WTC11 (cell line): Measurements from ENCODE around the gene MIA2.

Experiments used
- CTCF ChIP-seq: fragments of 200-600 bp; IDR thresholded peaks from 2 replicates; pipeline ENCODE4 v1.8.0; 2022; ENCODE audit warnings: antibody characterized with exemption
- JUN ChIP-seq: sonication (generic); formaldehyde crosslinking; IDR thresholded peaks from 2 replicates; pipeline ENCODE4 v1.8.0; 2023; ENCODE audit warnings: mild to moderate bottlenecking, missing genetic modification reagents
- PRDM15 ChIP-seq: sonication (generic); formaldehyde crosslinking; IDR thresholded peaks from 2 replicates; pipeline ENCODE4 v1.8.0; 2022; ENCODE audit warnings: missing genetic modification reagents
- TEAD4 ChIP-seq: sonication (generic); formaldehyde crosslinking; IDR thresholded peaks from 2 replicates; pipeline ENCODE4 v1.8.0; 2022; ENCODE audit warnings: mild to moderate bottlenecking, missing genetic modification reagents
- ZBTB21 ChIP-seq: sonication (generic); formaldehyde crosslinking; IDR thresholded peaks from 2 replicates; pipeline ENCODE4 v1.8.1; 2023; ENCODE audit warnings: mild to moderate bottlenecking, missing genetic modification reagents, borderline replicate concordance
- ZBTB43 ChIP-seq: sonication (generic); formaldehyde crosslinking; IDR thresholded peaks from 2 replicates; pipeline ENCODE4 v1.8.1; 2023; ENCODE audit warnings: mild to moderate bottlenecking, missing genetic modification reagents

- no peak for TF ChIP-seq TEAD4 (CRISPR knock-in tag)
- TF ChIP-seq CTCF: no peak
- TF ChIP-seq ZBTB21: no peak
- no peak for TF ChIP-seq ZBTB43 (CRISPR knock-in tag)
- TF ChIP-seq JUN (CRISPR knock-in tag): no peak
- no peak for TF ChIP-seq PRDM15 (CRISPR knock-in tag)
These were observed 21.0 kb upstream of the MIA2 start for GRCh38 chr14:39212693-39213092.
